Ishikawa (cell line): ENCODE results near the gene EHBP1L1.

Source experiments
- CEBPB ChIP-seq: IDR thresholded peaks from 2 replicates; pipeline ENCODE4 v1.6.1; 2012
- CREB1 ChIP-seq: IDR thresholded peaks from 2 replicates; pipeline ENCODE4 v1.6.1; 2012; ENCODE audit warnings: low read depth
- EGR1 ChIP-seq: IDR thresholded peaks from 2 replicates; pipeline ENCODE4 v1.6.1; 2012
- EP300 ChIP-seq: IDR thresholded peaks from 2 replicates; pipeline ENCODE4 v1.6.1; 2012; ENCODE audit warnings: borderline replicate concordance
- FOXM1 ChIP-seq: IDR thresholded peaks from 2 replicates; pipeline ENCODE4 v1.6.1; 2012; ENCODE audit warnings: low read depth, borderline replicate concordance
- MAX ChIP-seq: IDR thresholded peaks from 2 replicates; pipeline ENCODE4 v1.6.1; 2012
- NFIC ChIP-seq: IDR thresholded peaks from 2 replicates; pipeline ENCODE4 v1.6.1; 2012
- RAD21 ChIP-seq: IDR thresholded peaks from 2 replicates; pipeline ENCODE4 v1.6.1; 2012; ENCODE audit warnings: low read depth
- REST ChIP-seq: IDR thresholded peaks from 2 replicates; pipeline ENCODE4 v1.6.1; 2012; ENCODE audit warnings: low read depth, mild to moderate bottlenecking
- TAF1 ChIP-seq: IDR thresholded peaks from 2 replicates; pipeline ENCODE4 v1.6.1; 2012; ENCODE audit warnings: low read depth, mild to moderate bottlenecking
- TCF12 ChIP-seq: IDR thresholded peaks from 2 replicates; pipeline ENCODE4 v1.6.1; 2012; ENCODE audit warnings: low read depth
- TEAD4 ChIP-seq: IDR thresholded peaks from 2 replicates; pipeline ENCODE4 v1.6.1; 2012
- YY1 ChIP-seq: IDR thresholded peaks from 2 replicates; pipeline ENCODE4 v1.6.1; 2012; ENCODE audit warnings: low read depth
- ZBTB7A ChIP-seq: IDR thresholded peaks from 2 replicates; pipeline ENCODE4 v1.6.1; 2012; ENCODE audit warnings: low read depth
- TF ChIP-seq, protein P1 (sequence below): IDR thresholded peaks from 2 replicates; pipeline ENCODE4 v1.6.1; 2012

Gene EHBP1L1

GRCh38 chr11:65575568-65576231, at the start of gene EHBP1L1:
Gene EHBP1L1, plus strand, starts transcription at chr11:65576053. Its CDS starts 250 bp downstream, at chr11:65576303.
- TF ChIP-seq TCF12 = 0 out of 2 replicates have a peak, but pooled peaks have one; percentile 14
- TF ChIP-seq ZBTB7A = 0 out of 2 replicates have a peak, but pooled peaks have one; percentile 81
- TF ChIP-seq EGR1 = peak; percentile 43; the same call in 1 of the 2 replicates
- no peak for TF ChIP-seq FOXM1

- TF ChIP-seq EGR1 = no peak
- no peak for TF ChIP-seq MAX
- no peak for TF ChIP-seq TEAD4
- no peak for TF ChIP-seq RAD21
- no peak for TF ChIP-seq ZBTB7A
- no peak for TF ChIP-seq NFIC
- TF ChIP-seq EP300 = no peak
- no peak for TF ChIP-seq FOXM1
- TF ChIP-seq, protein P1, sequence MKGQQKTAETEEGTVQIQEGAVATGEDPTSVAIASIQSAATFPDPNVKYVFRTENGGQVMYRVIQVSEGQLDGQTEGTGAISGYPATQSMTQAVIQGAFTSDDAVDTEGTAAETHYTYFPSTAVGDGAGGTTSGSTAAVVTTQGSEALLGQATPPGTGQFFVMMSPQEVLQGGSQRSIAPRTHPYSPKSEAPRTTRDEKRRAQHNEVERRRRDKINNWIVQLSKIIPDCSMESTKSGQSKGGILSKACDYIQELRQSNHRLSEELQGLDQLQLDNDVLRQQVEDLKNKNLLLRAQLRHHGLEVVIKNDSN = no peak
- no peak for TF ChIP-seq TCF12
- no peak for TF ChIP-seq TAF1
- TF ChIP-seq REST = no peak
- no peak for TF ChIP-seq YY1
- no peak for TF ChIP-seq CEBPB
- no peak for TF ChIP-seq CREB1
Observed at GRCh38 chr11:65526744-65527143, 49.1 kb upstream of the EHBP1L1 start.

GRCh38 chr11:65528819-65529350, 47.0 kb upstream of the EHBP1L1 start:
- TF ChIP-seq TEAD4 (no peak), REST (no peak), CREB1 (no peak), NFIC (no peak), TCF12 (no peak), EP300 (no peak), FOXM1 (no peak), CEBPB (no peak), RAD21 (no peak), ZBTB7A (no peak)
- TF ChIP-seq, protein P1 = no peak

DNA sequence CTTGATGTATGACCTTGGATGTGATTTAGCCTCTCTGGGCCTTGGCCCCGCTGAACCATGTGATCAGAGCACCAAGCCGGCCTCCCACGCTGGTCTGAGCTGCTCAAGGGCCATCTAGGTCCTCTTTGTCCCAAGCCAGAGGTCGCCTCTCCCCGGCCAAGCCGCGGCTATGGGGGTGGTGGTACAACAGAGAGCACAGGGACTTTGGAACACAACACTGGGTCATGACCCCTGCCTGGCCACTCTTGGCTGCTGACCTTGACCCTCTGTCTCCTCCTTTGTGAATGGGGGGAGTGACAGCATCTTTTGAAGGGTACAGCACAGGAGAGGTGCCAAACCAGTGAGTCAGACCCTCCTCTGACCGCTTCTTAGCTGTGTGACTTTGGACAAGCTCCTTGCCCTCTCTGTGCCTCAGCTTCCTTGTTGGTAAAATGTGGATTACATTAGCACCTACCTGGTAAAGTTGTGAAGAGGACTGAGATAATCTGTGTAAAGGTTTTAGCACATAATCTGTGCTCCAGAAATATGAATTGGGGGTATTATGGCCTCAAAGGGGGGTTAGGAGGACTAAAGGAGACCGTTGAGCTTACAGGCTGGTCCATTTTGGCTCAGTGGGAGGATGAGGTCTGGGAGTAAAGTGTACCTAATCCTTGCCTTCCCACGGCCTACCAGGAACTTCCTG, 46.2 kb upstream of the EHBP1L1 start:
- no peak for TF ChIP-seq TEAD4
- no peak for TF ChIP-seq YY1
- TF ChIP-seq TCF12 = no peak

- TF ChIP-seq MAX = no peak
- no peak for TF ChIP-seq FOXM1
- no peak for TF ChIP-seq TCF12
- TF ChIP-seq CEBPB = no peak
- TF ChIP-seq CREB1 = no peak
- no peak for TF ChIP-seq TEAD4
- no peak for TF ChIP-seq TAF1
- TF ChIP-seq NFIC = no peak
- TF ChIP-seq EP300 = no peak
Observed at GRCh38 chr11:65530157-65530496, 45.7 kb upstream of the EHBP1L1 start.
